ENCODE results near the gene SBDS.
"Not testable (repeated sequence)": the region's sequence is repeated elsewhere in the genome, so short reads cannot be mapped to it uniquely, and the experiment has no call there.

The SBDS gene

DNA sequence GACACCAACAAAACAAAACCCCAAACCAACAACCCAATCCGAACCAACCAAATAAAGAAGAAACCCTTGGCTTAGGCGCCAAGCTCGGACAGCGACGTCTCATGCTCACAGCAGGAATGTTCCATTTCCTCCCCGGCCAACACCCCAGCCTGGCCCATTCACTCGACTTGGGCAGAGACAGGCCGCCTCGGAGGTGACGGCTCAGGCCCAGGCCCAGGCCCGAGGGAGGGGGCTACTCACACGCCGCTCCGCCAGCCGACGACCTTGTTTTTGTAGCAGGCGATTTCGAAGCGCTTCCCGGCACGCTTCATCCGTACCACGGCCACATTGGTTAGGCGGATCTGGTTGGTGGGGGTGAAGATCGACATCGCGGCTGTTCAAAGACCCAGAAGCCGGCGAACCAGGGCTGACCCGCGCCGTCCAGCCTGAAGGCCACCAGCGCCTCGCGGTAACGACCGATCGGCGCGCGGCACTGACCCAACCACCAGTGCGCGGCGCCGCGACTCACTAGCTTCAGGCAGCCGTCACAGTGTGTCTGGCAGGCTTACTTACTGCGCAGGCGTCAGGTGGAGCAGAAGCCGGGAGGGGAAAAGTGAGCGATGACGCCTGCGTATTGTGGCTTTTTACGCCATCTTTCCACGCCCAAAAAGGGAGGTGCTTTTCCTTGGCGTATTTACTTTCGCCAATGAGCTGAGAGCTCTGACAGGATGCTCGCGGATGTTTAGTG is at the start of gene SBDS:
Gene SBDS (minus strand): TSS at position 537 of the 727 bp plus-strand sequence. CDS start 169 bp downstream, at position 368.
- DNase-seq, result peak; percentile 97

DNA sequence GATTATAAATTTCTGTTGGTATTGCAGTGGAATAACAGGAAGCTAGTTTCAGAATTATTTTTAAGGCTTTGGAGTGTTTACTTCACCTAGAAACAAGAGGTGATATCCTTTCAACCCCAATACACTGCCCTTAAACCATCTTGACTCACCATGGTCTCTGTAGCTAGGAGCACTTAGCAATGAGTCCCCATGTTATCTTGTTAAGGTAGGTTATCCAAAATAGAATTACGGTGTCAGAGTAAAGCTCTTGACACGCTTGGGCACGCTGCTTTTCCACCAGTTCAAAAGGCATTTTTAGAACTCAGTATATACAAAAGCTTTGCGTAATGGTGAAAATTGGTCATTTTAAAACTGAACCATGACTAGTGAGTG is 48.2 kb upstream of the SBDS start:
- not testable (repeated sequence) for DNase-seq

DNA sequence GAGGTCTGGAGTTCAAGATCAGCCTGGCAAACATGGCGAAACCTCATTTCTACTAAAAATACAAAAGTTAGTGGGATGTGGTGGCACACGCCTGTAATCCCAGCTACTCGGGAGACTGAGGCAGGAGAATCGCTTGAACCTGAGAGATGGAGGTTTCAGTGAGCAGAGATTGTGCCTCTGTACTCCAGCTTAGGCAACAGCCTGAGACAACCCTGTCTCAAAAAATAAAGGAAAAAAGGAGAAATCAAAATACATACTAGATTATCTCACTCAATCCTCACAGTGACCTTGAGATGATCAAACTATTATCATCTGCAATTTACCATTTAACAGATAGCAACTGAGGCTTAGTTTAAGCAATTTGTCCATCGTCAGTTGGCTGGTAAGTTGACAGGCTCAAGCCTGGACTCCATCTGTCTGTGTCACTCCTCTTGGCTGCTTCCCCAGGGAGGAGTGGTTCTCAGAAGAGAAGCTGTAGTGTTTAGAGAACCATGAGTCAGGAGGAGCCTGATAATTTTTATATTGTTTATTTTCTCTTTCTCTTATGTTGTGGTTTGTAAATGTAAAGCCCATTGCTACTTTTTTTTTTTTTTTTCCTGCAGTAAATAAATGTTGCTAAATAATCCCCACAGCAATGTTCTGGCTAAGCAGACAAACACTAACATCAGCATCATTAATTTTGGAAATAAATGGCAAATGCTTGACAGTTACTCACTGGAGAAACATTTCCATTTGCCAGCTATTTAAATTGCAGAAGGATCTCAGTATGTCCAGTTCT is 47.6 kb upstream of the SBDS start:
- peak; percentile 61 for DNase-seq

DNA sequence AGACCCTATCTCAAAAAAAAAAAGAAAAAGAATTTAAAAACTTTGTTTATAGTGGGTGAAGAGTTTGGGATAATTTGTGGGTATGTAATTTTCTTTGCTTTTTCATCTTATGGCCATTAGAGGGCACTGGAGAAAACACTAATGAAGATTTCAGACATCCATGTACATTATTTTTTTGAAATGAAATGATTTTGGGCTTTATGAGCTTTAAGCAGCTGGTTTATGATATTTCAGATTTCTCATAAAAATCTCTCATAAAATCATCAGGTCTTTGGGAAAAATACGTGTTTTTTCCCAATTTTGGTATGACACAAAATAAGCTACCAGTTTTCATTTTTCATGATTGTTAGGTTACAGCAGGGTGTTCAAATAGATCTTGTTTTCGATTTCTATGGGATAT is 45.4 kb upstream of the SBDS start:
- peak; percentile 17 for DNase-seq

DNA sequence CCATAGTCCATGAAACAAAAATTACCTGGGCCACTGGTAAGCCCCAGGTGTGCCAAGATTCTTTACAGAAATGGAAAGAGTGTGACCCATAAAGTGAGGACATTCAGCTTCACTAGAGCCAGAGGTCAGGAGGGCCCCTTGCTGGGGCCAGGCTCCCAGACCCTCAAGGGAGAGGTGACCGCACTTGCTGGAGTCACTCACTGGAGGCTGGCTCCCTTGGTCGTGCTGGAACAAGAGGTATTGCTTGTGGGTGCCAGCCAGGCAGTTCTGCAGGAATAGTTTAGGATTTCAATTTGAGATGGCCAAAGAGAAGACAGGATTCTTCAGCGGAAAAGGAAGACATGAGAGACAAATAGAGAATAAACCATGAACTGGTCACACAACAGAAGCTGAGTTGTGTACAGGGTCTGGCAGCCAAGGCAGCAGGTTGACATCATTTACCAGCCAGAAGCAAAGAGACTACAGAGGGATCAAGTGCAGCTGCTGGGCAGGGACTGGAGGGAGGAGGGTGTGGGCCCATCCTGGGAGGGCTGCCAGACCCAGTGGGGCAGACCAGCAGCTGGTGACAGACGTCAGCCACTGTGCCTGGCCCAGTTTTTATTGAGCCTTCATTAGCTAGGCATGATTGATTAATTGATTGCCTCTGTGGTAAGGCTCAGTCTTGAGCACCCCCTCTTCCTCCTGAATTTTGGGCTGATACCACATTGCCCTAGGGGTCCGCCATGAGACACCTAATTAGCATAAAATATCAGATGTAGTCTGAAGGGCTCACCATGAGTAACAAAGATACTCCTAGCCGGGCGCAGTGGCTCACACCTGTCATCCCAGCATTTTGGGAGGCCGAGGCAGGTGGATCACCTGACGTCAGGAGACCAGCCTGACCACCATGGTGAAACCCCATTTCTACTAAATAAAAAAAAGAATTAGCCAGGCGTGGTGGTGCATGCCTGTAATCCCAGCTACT is 41.3 kb upstream of the SBDS start:
- peak; percentile 68 for DNase-seq

DNA sequence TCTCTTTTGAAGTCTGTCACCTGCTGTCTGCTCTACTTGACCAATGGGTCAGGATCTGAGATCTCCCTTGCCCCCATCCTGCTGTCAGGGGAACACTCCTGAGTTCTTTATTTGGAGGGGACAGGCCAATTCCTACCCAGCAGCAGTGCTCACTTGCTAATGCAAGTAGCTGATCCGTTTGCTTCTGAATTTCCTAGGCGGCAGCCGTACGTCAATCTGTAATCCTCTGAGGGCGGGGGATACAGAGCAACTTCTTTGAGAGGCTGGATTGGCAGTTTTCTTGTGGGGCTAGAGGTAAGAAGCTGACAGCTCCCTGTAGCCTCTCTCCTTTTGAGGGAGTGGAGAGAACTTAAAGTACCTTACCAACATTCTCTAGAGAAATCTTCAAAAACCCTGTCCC is 37.9 kb upstream of the SBDS start:
- DNase-seq, result no peak

DNA sequence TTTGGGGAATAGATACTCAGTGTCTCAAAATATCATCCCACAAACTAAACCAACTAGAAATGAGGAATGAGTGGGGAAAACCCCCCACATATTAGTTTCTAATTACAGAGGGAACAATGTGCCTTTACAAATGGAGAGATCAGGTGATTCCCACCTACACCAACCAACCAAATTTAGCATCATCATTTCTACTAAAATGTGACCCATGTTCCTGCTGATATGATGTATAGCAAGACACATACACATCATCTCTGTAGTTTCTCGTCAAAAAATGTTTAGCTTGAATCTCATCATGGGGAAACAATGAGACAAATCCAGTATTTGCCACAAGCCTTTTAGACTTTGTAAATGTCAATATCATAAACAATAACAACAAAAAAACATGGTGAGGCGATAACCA is 36.3 kb upstream of the SBDS start:
- not testable (repeated sequence) for DNase-seq

DNA sequence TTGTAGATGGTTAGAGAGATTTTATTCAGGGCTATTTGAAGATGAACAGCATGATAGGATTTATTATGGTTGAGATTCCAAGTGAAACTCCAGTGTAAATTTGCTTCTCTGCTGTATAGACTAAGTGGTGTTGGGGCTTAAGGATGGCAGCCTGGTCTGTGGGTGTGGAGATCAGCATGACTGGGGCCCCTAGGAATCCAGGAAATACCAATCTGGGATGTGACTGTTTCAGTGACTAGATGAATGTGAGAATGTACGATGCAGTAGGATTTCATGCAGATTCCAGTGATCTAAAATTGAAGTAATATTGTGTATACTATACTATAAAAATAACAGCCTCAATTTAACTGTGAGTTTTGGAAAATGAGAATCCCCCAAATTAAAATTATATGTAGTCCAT is 30.1 kb upstream of the SBDS start:
- DNase-seq, result not testable (repeated sequence)

DNA sequence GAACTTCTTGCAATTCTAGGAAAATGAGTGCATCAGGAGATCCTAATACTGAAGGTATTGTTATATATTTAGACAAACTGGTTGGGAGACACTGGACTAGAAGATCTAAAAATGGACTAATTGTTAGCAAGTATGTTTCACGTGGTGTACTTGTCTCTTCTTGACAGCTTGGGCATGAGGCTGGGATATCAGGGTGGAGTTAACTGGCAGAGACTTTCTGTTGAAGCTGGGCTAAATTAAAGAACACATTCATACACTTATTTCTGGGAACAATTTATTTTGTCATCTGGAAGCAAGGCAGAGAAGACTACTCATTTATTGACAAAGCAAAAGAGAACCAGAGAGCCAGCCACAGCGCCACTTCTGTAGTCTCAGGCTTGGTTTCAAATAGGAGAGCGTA is 27.1 kb upstream of the SBDS start:
- DNase-seq, result no peak

DNA sequence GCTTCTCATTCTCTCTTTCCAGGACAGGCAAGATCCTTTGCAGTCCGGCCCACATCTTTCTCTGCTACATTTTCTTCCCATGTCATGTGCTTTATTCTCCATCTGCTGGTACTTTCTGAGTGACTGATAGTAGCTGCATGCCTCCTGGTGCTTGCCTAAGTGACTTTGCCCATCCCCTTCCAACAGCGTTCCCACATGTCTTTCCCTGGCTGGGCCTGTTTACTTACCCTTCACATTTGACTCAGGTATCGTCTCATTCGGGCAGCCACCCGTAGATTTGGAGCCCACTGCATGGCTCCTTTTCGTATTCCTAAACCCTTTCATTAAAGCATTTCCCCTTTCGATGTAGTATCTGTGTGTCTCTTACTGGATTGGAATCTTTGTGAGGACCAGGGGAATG is 25.9 kb upstream of the SBDS start:
- DNase-seq, result peak; percentile 70

DNA sequence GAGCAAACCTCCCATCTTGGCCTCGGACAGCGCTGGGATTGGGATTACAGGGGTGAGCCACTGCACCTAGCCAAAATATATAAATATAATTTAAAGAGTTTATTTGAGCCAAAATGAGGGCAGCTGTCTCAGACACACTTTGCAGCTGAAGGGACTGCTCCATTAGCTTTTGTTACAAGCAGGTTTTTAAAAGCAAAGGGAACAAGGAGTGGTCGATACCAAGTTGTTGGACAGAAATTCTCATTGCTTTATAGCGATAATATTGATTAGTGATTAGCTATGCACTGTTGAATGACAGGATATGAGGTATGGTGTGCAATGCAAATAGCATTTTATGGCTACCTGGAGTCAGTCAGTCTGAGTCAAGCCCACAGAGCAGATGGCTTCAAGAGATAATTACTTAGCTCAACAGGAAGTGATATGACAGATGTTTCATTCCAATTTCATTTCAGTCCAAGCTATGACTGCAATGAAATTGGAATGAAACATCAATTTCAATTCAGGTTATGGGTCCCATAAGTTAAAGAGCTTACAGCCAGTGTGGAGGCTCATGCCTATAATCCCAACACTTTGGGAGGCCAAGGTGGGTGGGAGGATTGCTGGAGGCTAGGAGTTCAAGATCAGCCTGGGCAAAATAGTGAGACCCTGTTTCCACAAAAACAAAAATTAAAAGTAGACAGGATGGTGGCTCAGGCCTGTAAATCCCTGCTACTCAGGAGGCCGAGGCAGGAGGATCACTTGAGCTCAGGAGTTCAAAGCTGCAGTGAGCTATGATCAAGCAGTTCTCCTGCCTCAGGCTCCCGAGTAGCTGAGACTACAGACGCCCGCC is 24.4 kb upstream of the SBDS start:
- DNase-seq, result peak; percentile 91

DNA sequence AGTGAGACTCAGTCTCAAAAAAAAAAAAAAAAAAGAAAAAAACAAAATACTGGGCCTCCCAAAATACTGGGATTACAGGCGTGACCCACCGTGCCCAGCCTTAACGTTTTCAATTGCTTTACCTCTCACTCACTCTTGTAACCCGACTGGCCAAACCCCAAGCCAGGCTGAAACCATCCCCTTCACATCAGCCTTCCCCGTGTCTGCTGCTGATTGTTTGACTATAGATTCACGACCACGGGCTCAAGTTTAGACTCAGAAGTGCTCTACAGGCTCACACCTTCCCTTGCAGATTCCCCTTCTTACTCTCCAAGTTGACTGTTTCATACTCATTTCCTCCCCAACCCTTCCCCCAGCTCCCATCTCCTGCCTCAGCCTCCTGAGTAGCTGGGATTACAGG is 23.6 kb upstream of the SBDS start:
- DNase-seq, result no peak

DNA sequence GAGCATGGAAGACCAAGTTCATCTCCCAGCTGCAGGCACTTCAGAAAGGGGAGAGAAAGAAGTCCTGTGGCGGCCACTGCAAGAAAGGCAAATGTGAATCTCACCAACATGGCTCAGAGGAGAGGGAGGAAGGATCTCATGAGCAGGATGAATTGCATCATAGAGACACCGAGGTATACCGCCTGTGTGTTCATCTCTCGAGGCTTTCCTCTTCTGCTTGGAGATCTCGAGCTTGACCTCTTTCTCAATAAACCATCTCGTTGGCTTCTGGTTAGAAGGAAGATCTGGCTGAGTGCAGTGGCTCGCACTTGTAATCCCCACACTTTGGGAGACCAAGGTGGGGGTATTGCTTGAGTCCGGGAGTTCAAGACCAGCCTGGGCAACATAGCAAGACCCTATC is 22.6 kb upstream of the SBDS start:
- DNase-seq, result not testable (repeated sequence)

DNA sequence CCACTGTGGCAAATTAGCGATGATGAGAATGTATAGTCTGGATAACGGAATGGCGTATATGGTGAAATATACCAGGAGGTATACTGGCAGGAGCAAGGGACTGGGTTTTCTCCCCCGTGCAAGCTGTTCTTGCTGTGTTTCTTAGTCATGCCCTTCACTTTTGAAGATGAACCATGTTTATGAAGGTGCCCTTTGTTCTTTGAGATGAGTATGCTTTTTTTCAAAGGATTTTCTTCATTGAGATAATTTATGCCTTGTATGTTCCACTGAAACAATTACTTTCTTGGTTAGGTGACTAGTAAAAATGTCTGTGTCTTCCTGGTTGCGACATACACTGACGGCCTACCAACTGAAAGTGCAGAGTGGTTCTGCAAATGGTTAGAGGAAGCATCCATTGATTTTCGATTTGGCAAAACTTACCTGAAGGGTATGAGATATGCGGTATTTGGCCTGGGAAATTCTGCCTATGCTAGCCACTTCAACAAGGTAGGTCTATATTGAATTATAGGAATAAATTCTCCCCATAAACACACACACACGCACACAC is 18.8 kb upstream of the SBDS start:
- not testable (repeated sequence) for DNase-seq

DNA sequence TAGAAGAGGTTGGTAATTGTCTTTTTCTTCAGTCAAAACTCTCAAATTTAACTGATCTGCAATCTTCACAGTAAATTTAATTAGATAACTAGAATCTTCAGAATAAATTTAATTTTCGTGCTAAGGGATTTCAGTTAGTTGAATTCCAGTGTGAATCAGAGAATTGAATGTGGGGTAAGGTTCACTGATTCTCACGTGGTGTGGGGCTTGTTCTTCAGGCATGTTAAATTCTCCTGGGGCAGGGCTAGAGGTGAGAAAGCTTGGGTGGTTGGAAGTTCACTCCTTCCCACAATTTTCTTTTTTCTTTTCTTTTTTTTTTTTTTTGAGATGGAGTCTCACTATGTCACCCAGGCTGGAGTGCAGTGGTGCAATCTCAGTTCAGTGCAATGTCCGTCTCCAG is 14.3 kb upstream of the SBDS start:
- DNase-seq, result not testable (repeated sequence)

DNA sequence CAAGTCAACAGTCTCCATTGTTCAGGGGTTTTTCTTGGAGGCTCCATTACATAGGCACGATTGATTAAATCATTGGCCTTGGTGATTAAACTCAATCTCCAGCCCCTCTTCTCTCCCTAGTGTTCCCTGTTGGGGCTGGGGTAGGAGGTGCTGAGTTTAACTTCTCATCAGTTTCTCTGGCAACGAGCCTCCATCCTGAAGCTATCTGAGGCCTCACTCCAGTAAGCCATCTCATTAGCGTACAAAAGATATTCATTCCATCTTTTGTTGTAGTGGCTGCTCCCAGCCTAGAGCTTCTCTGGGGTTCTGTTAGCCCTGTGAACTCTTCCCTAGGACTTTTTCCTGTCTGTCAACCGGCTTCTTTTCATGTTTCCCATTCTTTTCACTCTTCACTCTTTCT is 12.9 kb upstream of the SBDS start:
- DNase-seq, result no peak

DNA sequence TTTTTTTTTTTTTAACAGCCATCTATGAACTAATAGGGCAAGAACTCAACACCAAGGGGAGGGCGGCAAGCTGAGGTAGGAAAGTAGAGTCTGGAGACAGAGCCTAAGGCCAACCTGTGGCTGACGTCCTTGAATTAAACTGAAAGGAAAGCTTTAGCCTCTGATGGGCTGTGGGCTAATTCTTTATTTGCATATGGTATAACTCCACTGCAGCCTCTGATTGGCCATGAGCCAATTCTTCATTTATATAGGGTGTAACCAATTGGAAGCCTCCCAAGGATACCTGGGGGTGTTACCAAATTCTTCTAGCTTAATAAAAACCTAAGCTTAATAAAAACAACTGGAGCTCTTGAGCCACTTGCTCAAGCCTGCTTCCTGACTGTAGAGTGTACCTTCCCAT is 11.6 kb upstream of the SBDS start:
- no peak for DNase-seq

DNA sequence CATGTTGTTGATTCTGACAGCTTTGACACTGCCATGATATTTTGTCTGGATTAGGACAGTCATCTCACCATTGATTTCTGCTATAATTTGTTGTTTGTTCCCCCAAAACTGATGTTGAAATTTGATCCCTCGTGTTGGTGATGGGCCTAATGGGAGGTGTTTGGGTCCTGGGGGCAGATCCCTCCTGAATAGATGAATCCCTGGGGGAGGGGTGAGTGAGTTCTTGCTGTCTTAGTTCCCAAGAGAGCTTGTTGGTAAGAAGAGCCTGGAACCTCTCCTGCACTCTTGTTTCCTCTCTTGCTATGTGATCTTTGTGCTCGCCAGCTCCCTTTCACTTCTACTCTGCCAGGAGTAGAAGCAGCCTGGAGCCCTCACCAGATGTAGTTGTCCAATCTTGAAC is 8.8 kb upstream of the SBDS start:
- DNase-seq, result not testable (repeated sequence)

DNA sequence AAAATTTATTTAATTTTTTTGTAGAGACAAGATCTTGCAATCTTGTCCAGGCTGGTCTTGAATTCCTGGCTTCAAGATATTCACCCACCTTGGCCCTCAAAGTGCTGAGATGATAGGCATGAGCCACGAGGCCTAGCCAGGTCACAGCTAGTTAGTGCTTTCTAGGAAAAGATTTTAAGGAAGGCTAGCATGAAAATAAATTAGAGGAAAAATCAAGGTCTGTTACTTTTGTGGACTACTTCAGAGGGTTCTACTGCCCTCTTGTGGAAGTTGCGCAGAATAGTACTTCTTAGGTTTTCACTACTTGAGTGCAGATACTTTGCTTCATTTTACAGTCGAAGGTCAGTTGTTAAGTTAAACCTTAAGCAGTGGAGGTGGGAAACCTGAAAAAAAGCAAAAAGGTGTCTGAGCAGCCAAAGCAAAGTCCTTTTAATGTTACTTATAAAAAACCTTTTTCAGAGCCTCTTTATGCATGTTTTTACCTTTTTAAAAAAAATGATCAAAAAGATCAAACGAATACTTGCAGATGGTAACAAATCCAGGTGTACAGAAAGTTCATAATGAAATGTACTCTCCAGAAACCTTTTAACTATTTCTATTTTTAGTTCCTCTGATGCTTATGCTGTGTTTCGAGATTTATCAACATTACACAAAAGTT is 5.3 kb upstream of the SBDS start:
- not testable (repeated sequence) for DNase-seq

DNA sequence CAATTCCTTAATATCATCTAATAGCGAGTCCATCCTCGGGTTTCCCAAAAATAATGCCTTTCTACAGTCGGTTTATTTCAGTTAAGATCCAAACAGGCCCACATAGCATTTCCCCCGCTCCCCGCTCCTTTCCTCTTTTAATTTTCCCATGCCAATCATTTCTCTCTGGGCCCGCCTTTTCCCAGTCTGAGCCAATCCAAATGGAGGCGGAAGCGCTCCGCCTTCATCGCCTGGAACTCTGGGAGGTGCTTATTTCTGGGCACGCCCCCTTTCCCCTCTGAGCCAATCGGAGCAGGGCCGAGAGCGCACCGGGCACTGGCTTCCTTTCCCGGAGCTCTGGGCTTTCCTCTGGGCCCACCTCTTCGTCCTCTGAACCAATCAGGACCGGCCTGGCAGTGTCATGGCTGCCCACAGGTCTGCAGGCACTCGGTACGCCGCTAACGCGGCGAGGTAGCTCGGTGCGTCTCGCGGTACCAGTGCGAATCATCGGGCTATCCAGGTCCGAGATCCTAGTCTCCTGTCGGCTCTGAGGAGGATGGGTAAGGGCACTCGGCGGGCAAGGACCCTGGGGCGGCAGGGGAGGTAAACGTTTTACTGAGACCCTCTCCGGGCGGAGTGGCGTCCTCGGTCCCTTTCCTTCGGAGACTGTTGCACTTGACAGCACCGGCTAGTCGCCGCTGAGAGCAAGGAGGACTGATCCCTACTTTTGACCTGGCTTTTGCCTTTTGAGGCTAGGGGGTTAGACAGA is 1.2 kb upstream of the SBDS start, which contains the start of gene TYW1:
Gene TYW1 (plus strand): TSS at position 390 of the 748 bp plus-strand sequence. CDS start 146 bp downstream, at position 536.
- peak; percentile 98 for DNase-seq

DNA sequence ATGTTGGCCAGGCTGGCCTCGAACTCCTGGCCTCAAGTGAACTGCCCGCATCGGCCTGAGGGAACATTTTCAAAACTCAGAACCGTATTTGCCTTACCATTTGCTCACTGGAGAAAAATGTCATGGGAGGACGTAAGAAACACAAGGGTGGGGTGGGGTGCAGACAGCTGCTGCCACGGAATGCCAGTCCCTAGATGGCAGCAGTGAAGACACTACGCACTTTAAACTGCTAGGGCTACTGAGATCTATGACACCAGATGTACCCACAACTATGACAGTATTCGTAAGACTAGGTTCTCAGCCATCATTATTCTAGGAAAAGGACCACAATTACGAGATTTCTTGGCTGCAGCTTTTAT is 716 bp downstream of the SBDS start:
- peak; percentile 38 for DNase-seq

Data from NCI-H1694 treated with DMSO at 0.1 percent for 48 hours (cell line).